ENCODE measurements around the gene ANGPTL2.

The ANGPTL2 gene

DNA sequence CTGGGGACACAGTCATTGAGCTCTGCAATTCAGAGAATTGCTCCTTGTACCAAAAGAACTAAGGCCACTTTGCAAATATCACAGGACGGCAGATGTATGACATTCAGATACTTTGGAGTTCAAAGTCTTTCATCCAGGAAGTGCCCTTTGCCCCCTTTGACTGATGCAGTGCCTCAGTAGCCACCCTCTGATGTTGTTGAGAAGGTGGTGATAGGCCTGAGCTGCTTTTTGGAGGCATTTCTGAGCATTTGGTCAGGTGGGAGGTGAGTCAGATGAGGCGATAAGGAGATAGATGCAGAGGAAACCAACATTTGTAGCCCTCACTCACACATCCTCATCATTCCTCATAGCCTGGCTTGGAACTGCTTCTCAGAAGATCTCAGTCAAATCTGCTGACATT lies 63.4 kb downstream of the ANGPTL2 start:
- Histone ChIP-seq H3K27ac (ENCODE audit: low read depth, low read length) (no peak overlapping the region), H3K4me3 (ENCODE audit: low read length) (no peak overlapping the region), H3K4me1 (ENCODE audit: control insufficient read depth, insufficient read depth, low read length) (peaks cover 7% of the 10 kb centered on the region), H3K9ac (ENCODE audit: low read length) (no peak overlapping the region), H3K36me3 (ENCODE audit: control insufficient read depth, insufficient read depth, low read length) (no peaks in the 10 kb centered on the region), H3K27me3 (ENCODE audit: control insufficient read depth, insufficient read depth, low read length) (no peaks in the 10 kb centered on the region)

GRCh38 chr9:127058645-127059021 lies 63.8 kb downstream of the ANGPTL2 start:
- H3K36me3 ChIP-seq (ENCODE audit: control insufficient read depth, insufficient read depth, low read length), result no peaks in the 10 kb centered on the region
- no peaks in the 10 kb centered on the region for H3K27me3 ChIP-seq (ENCODE audit: control insufficient read depth, insufficient read depth, low read length)
- H3K4me1 ChIP-seq (ENCODE audit: control insufficient read depth, insufficient read depth, low read length), result peaks cover 7% of the 10 kb centered on the region
- no peak overlapping the region for H3K4me3 ChIP-seq (ENCODE audit: low read length)
- no peak overlapping the region for H3K9ac ChIP-seq (ENCODE audit: low read length)
- H3K27ac ChIP-seq (ENCODE audit: low read depth, low read length), result no peak overlapping the region

- peaks cover 10% of the 10 kb centered on the region for H3K4me1 ChIP-seq (ENCODE audit: control insufficient read depth, insufficient read depth, low read length)
- H3K4me3 ChIP-seq (ENCODE audit: low read length), result no peak overlapping the region
- peak overlapping the region; percentile 24 for H3K27ac ChIP-seq (ENCODE audit: low read depth, low read length)
- H3K9ac ChIP-seq (ENCODE audit: low read length), result no peak overlapping the region
- no peaks in the 10 kb centered on the region for H3K27me3 ChIP-seq (ENCODE audit: control insufficient read depth, insufficient read depth, low read length)
- H3K36me3 ChIP-seq (ENCODE audit: control insufficient read depth, insufficient read depth, low read length), result no peaks in the 10 kb centered on the region
Observed at GRCh38 chr9:127058011-127058644, 64.3 kb downstream of the ANGPTL2 start.

GRCh38 chr9:127056446-127056845 lies 66.0 kb downstream of the ANGPTL2 start:
- peaks cover 17% of the 10 kb centered on the region for H3K4me1 ChIP-seq (ENCODE audit: control insufficient read depth, insufficient read depth, low read length)
- H3K27me3 ChIP-seq (ENCODE audit: control insufficient read depth, insufficient read depth, low read length), result no peaks in the 10 kb centered on the region
- H3K27ac ChIP-seq (ENCODE audit: low read depth, low read length), result no peak overlapping the region
- no peaks in the 10 kb centered on the region for H3K36me3 ChIP-seq (ENCODE audit: control insufficient read depth, insufficient read depth, low read length)
- H3K4me3 ChIP-seq (ENCODE audit: low read length), result no peak overlapping the region
- no peak overlapping the region for H3K9ac ChIP-seq (ENCODE audit: low read length)

DNA sequence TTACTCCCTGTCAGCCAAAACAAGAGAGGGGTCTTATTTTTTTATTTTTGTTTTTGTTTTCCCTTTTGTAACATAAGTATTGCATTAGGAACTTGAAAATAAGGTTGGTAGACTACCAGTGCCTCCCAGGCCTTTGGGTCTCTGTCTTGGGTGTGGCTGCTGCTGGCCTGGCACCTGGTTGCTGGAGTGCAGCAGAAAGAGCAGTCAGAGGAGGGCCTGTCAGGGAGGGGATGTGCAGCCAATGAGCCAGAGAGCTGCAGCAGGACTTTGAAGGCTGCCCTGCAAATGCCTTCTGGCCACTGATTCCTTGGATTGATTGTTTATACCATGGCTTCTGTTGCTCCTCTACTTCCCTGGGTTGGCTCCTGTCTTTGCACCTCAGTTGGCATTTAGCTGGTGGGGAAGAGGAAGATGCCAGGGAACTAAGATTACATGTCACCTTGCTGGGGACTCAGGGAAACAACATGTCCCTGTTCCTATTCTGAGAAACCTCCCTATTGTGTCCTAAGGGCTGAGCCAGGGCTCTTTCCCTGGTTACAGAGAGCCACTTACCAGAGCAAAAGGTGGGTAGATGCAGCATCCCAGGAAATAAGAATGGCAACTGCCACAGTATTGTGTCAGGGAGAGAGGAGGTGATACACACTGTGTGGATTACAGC lies 66.6 kb downstream of the ANGPTL2 start:
- peaks cover 17% of the 10 kb centered on the region for H3K4me1 ChIP-seq (ENCODE audit: control insufficient read depth, insufficient read depth, low read length)

DNA sequence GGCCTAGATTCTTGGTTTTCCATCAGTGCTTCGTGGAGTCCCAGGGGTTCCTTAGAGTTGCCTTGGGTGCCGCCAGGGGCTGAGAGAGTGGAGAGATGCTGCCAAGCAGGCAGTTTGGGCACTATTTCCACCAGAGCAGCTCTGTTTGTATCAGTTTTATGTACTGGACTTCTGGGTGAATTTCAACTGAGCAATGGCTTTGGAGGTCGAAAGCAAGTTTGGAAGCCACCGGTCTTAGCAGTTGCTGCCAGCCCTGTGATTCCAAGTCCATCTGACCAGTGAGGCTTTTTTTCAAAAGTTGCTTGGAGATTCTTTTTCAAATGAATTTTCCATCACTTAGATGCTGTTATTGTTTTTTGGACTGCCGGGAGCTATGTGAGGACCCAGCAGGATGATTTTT lies 68.5 kb downstream of the ANGPTL2 start:
- no peak overlapping the region for H3K9ac ChIP-seq (ENCODE audit: low read length)
- H3K27me3 ChIP-seq (ENCODE audit: control insufficient read depth, insufficient read depth, low read length), result no peaks in the 10 kb centered on the region
- H3K4me1 ChIP-seq (ENCODE audit: control insufficient read depth, insufficient read depth, low read length), result peaks cover 13% of the 10 kb centered on the region
- no peaks in the 10 kb centered on the region for H3K36me3 ChIP-seq (ENCODE audit: control insufficient read depth, insufficient read depth, low read length)
- peak overlapping the region; percentile 35 for H3K27ac ChIP-seq (ENCODE audit: low read depth, low read length)
- H3K4me3 ChIP-seq (ENCODE audit: low read length), result no peak overlapping the region

More for the DNA sequence above, 66.6 kb downstream of the ANGPTL2 start:
- H3K27ac ChIP-seq (ENCODE audit: low read depth, low read length), result no peak overlapping the region
- no peaks in the 10 kb centered on the region for H3K36me3 ChIP-seq (ENCODE audit: control insufficient read depth, insufficient read depth, low read length)
- H3K4me3 ChIP-seq (ENCODE audit: low read length), result no peak overlapping the region
- H3K27me3 ChIP-seq (ENCODE audit: control insufficient read depth, insufficient read depth, low read length), result no peaks in the 10 kb centered on the region
- H3K9ac ChIP-seq (ENCODE audit: low read length), result no peak overlapping the region

- peaks cover 13% of the 10 kb centered on the region for H3K4me1 ChIP-seq (ENCODE audit: control insufficient read depth, insufficient read depth, low read length)
- peak overlapping the region; percentile 75 for H3K27ac ChIP-seq (ENCODE audit: low read depth, low read length)
- H3K36me3 ChIP-seq (ENCODE audit: control insufficient read depth, insufficient read depth, low read length), result no peaks in the 10 kb centered on the region
- H3K9ac ChIP-seq (ENCODE audit: low read length), result no peak overlapping the region
- no peak overlapping the region for H3K4me3 ChIP-seq (ENCODE audit: low read length)
- no peaks in the 10 kb centered on the region for H3K27me3 ChIP-seq (ENCODE audit: control insufficient read depth, insufficient read depth, low read length)
Observed at GRCh38 chr9:127053057-127053821, 69.2 kb downstream of the ANGPTL2 start.

- Histone ChIP-seq H3K27me3 (ENCODE audit: control insufficient read depth, insufficient read depth, low read length) (no peaks in the 10 kb centered on the region), H3K9ac (ENCODE audit: low read length) (no peak overlapping the region), H3K4me3 (ENCODE audit: low read length) (no peak overlapping the region), H3K4me1 (ENCODE audit: control insufficient read depth, insufficient read depth, low read length) (peaks cover 10% of the 10 kb centered on the region), H3K27ac (ENCODE audit: low read depth, low read length) (peak overlapping the region; percentile 10), H3K36me3 (ENCODE audit: control insufficient read depth, insufficient read depth, low read length) (no peaks in the 10 kb centered on the region)
Observed at GRCh38 chr9:127051881-127052595, 70.4 kb downstream of the ANGPTL2 start.

- no peak overlapping the region for H3K27ac ChIP-seq (ENCODE audit: low read depth, low read length)
- no peak overlapping the region for H3K9ac ChIP-seq (ENCODE audit: low read length)
- peaks cover 10% of the 10 kb centered on the region for H3K4me1 ChIP-seq (ENCODE audit: control insufficient read depth, insufficient read depth, low read length)
- no peak overlapping the region for H3K4me3 ChIP-seq (ENCODE audit: low read length)
- H3K27me3 ChIP-seq (ENCODE audit: control insufficient read depth, insufficient read depth, low read length), result no peaks in the 10 kb centered on the region
- no peaks in the 10 kb centered on the region for H3K36me3 ChIP-seq (ENCODE audit: control insufficient read depth, insufficient read depth, low read length)
Observed at GRCh38 chr9:127050591-127051001, 71.8 kb downstream of the ANGPTL2 start.

DNA sequence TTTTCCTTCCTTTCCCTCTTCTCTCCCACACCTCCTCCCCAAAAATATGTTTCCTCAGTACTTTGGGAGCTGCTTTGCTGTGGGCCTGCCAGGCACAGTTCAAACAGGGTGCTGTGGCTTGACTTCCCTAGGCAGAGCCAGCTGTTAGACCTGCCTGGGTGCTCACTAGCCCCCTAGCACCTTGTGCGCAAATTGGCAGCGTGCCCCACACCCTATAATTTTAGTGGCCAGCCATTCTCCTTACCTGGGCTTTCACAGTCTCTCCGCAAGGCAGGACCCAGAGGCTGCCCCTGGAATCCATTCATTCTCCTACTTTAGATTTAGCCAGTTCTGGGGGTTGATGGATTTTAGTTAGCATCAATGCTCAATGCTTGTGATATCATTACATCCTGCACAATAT lies 72.3 kb downstream of the ANGPTL2 start:
- Histone ChIP-seq H3K4me1 (ENCODE audit: control insufficient read depth, insufficient read depth, low read length) (peaks cover 10% of the 10 kb centered on the region), H3K4me3 (ENCODE audit: low read length) (no peak overlapping the region), H3K36me3 (ENCODE audit: control insufficient read depth, insufficient read depth, low read length) (no peaks in the 10 kb centered on the region), H3K27me3 (ENCODE audit: control insufficient read depth, insufficient read depth, low read length) (no peaks in the 10 kb centered on the region), H3K27ac (ENCODE audit: low read depth, low read length) (no peak overlapping the region), H3K9ac (ENCODE audit: low read length) (no peak overlapping the region)

DNA sequence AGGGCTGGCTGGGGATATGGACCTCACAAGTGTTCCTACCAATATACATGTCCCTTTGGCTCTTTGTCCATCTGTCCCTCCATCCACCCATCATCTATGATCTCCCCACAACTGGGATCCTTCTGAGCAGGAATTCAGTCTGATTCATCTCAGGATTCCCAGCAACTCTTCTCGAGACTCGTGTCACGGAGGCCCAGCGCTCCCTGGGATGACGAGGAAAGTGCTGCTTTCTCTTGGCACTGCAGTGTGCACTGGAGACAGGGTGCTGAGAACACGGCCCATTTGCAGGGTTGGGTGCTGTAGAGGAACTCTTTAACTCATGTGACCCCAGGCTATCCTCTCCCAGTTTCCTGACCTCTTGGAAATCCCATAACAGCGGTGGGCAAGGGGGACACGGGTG lies 72.9 kb downstream of the ANGPTL2 start:
- Histone ChIP-seq H3K9ac (ENCODE audit: low read length) (no peak overlapping the region), H3K36me3 (ENCODE audit: control insufficient read depth, insufficient read depth, low read length) (no peaks in the 10 kb centered on the region), H3K27ac (ENCODE audit: low read depth, low read length) (no peak overlapping the region), H3K27me3 (ENCODE audit: control insufficient read depth, insufficient read depth, low read length) (no peaks in the 10 kb centered on the region), H3K4me1 (ENCODE audit: control insufficient read depth, insufficient read depth, low read length) (peaks cover 10% of the 10 kb centered on the region), H3K4me3 (ENCODE audit: low read length) (no peak overlapping the region)

DNA sequence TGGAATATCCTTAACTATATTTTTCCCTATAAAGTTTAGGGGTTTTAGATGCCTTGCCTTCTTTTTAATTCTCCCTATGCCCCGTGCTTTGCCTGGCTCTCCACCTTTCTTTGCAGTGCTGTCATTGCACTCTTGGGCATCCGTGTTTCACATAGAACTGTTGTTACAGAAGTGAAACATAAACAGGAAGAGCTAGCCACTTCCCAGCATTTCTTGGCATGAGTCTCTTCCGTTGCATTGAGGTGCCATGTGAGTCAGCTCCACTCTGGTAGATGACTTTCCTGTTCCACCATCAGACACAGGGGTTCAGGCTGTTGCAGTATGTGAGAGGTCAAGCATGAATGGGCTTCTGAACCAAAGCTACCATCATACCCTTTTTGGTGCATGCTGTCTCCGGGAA lies 73.4 kb downstream of the ANGPTL2 start:
- no peak overlapping the region for H3K9ac ChIP-seq (ENCODE audit: low read length)
- no peak overlapping the region for H3K4me3 ChIP-seq (ENCODE audit: low read length)
- H3K27me3 ChIP-seq (ENCODE audit: control insufficient read depth, insufficient read depth, low read length), result no peaks in the 10 kb centered on the region
- no peaks in the 10 kb centered on the region for H3K36me3 ChIP-seq (ENCODE audit: control insufficient read depth, insufficient read depth, low read length)
- no peak overlapping the region for H3K27ac ChIP-seq (ENCODE audit: low read depth, low read length)
- H3K4me1 ChIP-seq (ENCODE audit: control insufficient read depth, insufficient read depth, low read length), result peaks cover 10% of the 10 kb centered on the region

All from rectal smooth muscle tissue (tissue), 1 donor.